ENCODE results near the gene SEPTIN1.

Gene SEPTIN1

GRCh38 chr16:30372725-30373124 lies 9.6 kb downstream of the SEPTIN1 start:
- Mint-ChIP-seq H3K9me3 (no peaks in the 10 kb centered on the region), H3K36me3 (ENCODE audit: low read depth) (no peaks in the 10 kb centered on the region), H3K27ac (peak overlapping the region; percentile 88 to 97 (median 92)), H3K27me3 (ENCODE audit: low read depth) (no peaks in the 10 kb centered on the region), H3K4me1 (peaks cover 27% of the 10 kb centered on the region), H3K4me3 (peak overlapping the region; percentile 71 to 87 (median 80))
- TF ChIP-seq CTCF (IDR thresholded peaks at IDR 0.05; ENCODE audit: unreplicated experiment in 3 of 3): no peak

- Mint-ChIP-seq H3K9me3 (no peaks in the 10 kb centered on the region), H3K27me3 (ENCODE audit: low read depth) (no peaks in the 10 kb centered on the region), H3K4me3 (peak overlapping the region; percentile 80 to 87 (median 87)), H3K27ac (peak overlapping the region; percentile 88 to 97 (median 92)), H3K36me3 (ENCODE audit: low read depth) (peaks cover 3% of the 10 kb centered on the region), H3K4me1 (peaks cover 28% of the 10 kb centered on the region)
- TF ChIP-seq CTCF (IDR thresholded peaks at IDR 0.05; ENCODE audit: unreplicated experiment in 3 of 3): no peak
Observed at GRCh38 chr16:30372038-30372712, 10.2 kb downstream of the SEPTIN1 start.

GRCh38 chr16:30371248-30371816 lies 11.0 kb downstream of the SEPTIN1 start:
- peak in 1 of 3 experiments; percentile 7 for TF ChIP-seq CTCF (IDR thresholded peaks at IDR 0.05; ENCODE audit: unreplicated experiment in 3 of 3)
- Mint-ChIP-seq H3K27me3 (ENCODE audit: low read depth) (no peaks in the 10 kb centered on the region), H3K36me3 (ENCODE audit: low read depth) (peaks cover 10% of the 10 kb centered on the region), H3K4me3 (peak overlapping the region; percentile 80 to 87 (median 87)), H3K27ac (peak overlapping the region; percentile 88 to 97 (median 92)), H3K4me1 (peaks cover 34% of the 10 kb centered on the region), H3K9me3 (no peaks in the 10 kb centered on the region)

GRCh38 chr16:30370456-30371247 lies 11.7 kb downstream of the SEPTIN1 start, which contains the start of gene TBC1D10B:
TBC1D10B (minus strand) TSS chr16:30370494; CDS start chr16:30370183, 311 bp downstream.
- peak in 2 of 3 experiments; percentile 17 to 37 for TF ChIP-seq CTCF (IDR thresholded peaks at IDR 0.05; ENCODE audit: unreplicated experiment in 3 of 3)
- H3K4me1 Mint-ChIP-seq: peaks cover 37% of the 10 kb centered on the region
- H3K27ac Mint-ChIP-seq: peak within 1 kb of the TSS; percentile 88 to 97 (median 92)
- H3K36me3 Mint-ChIP-seq (ENCODE audit: low read depth): peaks cover 12% of the 10 kb centered on the region
- H3K4me3 Mint-ChIP-seq: peak within 1 kb of the TSS; percentile 91 to 94 (median 92)
- H3K9me3 Mint-ChIP-seq: no peaks in the 10 kb centered on the region
- no peaks in the 10 kb centered on the region for H3K27me3 Mint-ChIP-seq (ENCODE audit: low read depth)

- no peaks in the 10 kb centered on the region for H3K27me3 Mint-ChIP-seq (ENCODE audit: low read depth)
- peak in 1 of 3 experiments; percentile 27 for TF ChIP-seq CTCF (IDR thresholded peaks at IDR 0.05; ENCODE audit: unreplicated experiment in 3 of 3)
- peaks cover 18% of the 10 kb centered on the region for H3K36me3 Mint-ChIP-seq (ENCODE audit: low read depth)
- no peak overlapping the region for H3K27ac Mint-ChIP-seq
- H3K9me3 Mint-ChIP-seq: no peaks in the 10 kb centered on the region
- peaks cover 43% of the 10 kb centered on the region for H3K4me1 Mint-ChIP-seq
- peak overlapping the region; percentile 80 to 87 (median 87) for H3K4me3 Mint-ChIP-seq
Observed at GRCh38 chr16:30369938-30370455, 12.4 kb downstream of the SEPTIN1 start.
